WTC11 (cell line): Measurements from ENCODE around the gene ABTB2. TPM values are rescaled to one million over a fixed set of nuclear protein-coding genes. Genes with fewer than 3 reads are reported as not detected.

ENCODE experiments used
- ATAC-seq: fragments of 200-7000 bp; cut with Tn5 transposase; 2 replicates; pipeline ENCODE4 v1.10.0; 2021; ENCODE audit warnings: mild to moderate bottlenecking, moderate library complexity
- CTCF ChIA-PET: fragments of 300-600 bp; sonication (Branson Sonifier 250); formaldehyde crosslinking; loops from one replicate; lab custom pipeline; 2021; ENCODE audit warnings: antibody characterized with exemption; lab: Charles Lee
- POLR2A ChIA-PET: fragments of 350-600 bp; sonication (Branson Sonifier 250); formaldehyde crosslinking; loops from one replicate; lab custom pipeline; 2021; ENCODE audit warnings: antibody characterized with exemption; lab: Charles Lee
- DNase-seq: peaks from one replicate; pipeline ENCODE4 v3.0.0; 2021; ENCODE audit warnings: low spot score
- H3K27ac Mint-ChIP-seq: 2 replicates; pipeline ENCODE4 v1.8.0; 2021; ENCODE audit warnings: mixed read lengths
- H3K27me3 Mint-ChIP-seq: 2 replicates; pipeline ENCODE4 v1.8.0; 2021; ENCODE audit warnings: low read depth, mild to moderate bottlenecking, moderate library complexity, mixed read lengths
- H3K36me3 Mint-ChIP-seq: 2 replicates; pipeline ENCODE4 v1.8.0; 2021; ENCODE audit warnings: mixed read lengths
- H3K4me1 Mint-ChIP-seq: 2 replicates; pipeline ENCODE4 v1.8.0; 2022; ENCODE audit warnings: mixed read lengths
- H3K4me3 Mint-ChIP-seq: 2 replicates; pipeline ENCODE4 v1.8.0; 2021; ENCODE audit warnings: mild to moderate bottlenecking, moderate library complexity, mixed read lengths
- H3K9me3 Mint-ChIP-seq: 2 replicates; pipeline ENCODE4 v1.8.0; 2021; ENCODE audit warnings: mixed read lengths
- ATF1 ChIP-seq: sonication (generic); formaldehyde crosslinking; IDR thresholded peaks from 2 replicates; pipeline ENCODE4 v1.8.1; 2023; ENCODE audit warnings: mild to moderate bottlenecking, moderate library complexity, missing genetic modification reagents
- ATF6 ChIP-seq: sonication (generic); formaldehyde crosslinking; IDR thresholded peaks from 2 replicates; pipeline ENCODE4 v1.8.1; 2023; ENCODE audit warnings: mild to moderate bottlenecking, missing genetic modification reagents
- CDX4 ChIP-seq: fragments of 250-450 bp; sonication (Bioruptor Pico); IDR thresholded peaks from 2 replicates; pipeline ENCODE4 v1.9.0; 2021; ENCODE audit warnings: moderate library complexity, mild to moderate bottlenecking, inconsistent platforms, borderline replicate concordance
- CREM ChIP-seq: sonication (generic); formaldehyde crosslinking; IDR thresholded peaks from 2 replicates; pipeline ENCODE4 v1.8.1; 2022; ENCODE audit warnings: mild to moderate bottlenecking, missing genetic modification reagents, moderate library complexity
- E2F4 ChIP-seq: sonication (generic); formaldehyde crosslinking; IDR thresholded peaks from 2 replicates; pipeline ENCODE4 v1.8.1; 2022; ENCODE audit warnings: low read depth, mild to moderate bottlenecking, moderate library complexity, missing genetic modification reagents, borderline replicate concordance
- ELF4 ChIP-seq: sonication (generic); formaldehyde crosslinking; IDR thresholded peaks from 2 replicates; pipeline ENCODE4 v1.8.1; 2022; ENCODE audit warnings: low read depth, mild to moderate bottlenecking, moderate library complexity, missing genetic modification reagents
- ETV6 ChIP-seq: sonication (generic); formaldehyde crosslinking; IDR thresholded peaks from 2 replicates; pipeline ENCODE4 v1.8.1; 2022; ENCODE audit warnings: mild to moderate bottlenecking, missing genetic modification reagents
- FOXJ3 ChIP-seq: sonication (generic); formaldehyde crosslinking; IDR thresholded peaks from 2 replicates; pipeline ENCODE4 v1.9.0; 2021; ENCODE audit warnings: missing genetic modification reagents, mild to moderate bottlenecking, borderline replicate concordance
- HMGA2 ChIP-seq: fragments of 250-450 bp; sonication (Bioruptor Pico); IDR thresholded peaks from 2 replicates; pipeline ENCODE4 v1.4.0; 2021; ENCODE audit warnings: mild to moderate bottlenecking, moderate library complexity
- JAZF1 ChIP-seq: fragments of 250-450 bp; sonication (Bioruptor Pico); IDR thresholded peaks from 2 replicates; pipeline ENCODE4 v1.9.0; 2021; ENCODE audit warnings: moderate library complexity, mild to moderate bottlenecking, inconsistent platforms
- JUN ChIP-seq: sonication (generic); formaldehyde crosslinking; IDR thresholded peaks from 2 replicates; pipeline ENCODE4 v1.8.0; 2023; ENCODE audit warnings: mild to moderate bottlenecking, missing genetic modification reagents
- NR2C2 ChIP-seq: sonication (generic); formaldehyde crosslinking; IDR thresholded peaks from 2 replicates; pipeline ENCODE4 v1.8.0; 2022; ENCODE audit warnings: mild to moderate bottlenecking, missing genetic modification reagents
- PREB ChIP-seq: sonication (generic); formaldehyde crosslinking; IDR thresholded peaks from 2 replicates; pipeline ENCODE4 v1.8.1; 2022; ENCODE audit warnings: mild to moderate bottlenecking, missing genetic modification reagents, moderate library complexity, borderline replicate concordance
- SMAD3 ChIP-seq: sonication (generic); formaldehyde crosslinking; IDR thresholded peaks from 2 replicates; pipeline ENCODE4 v1.8.0; 2022; ENCODE audit warnings: missing genetic modification reagents, mild to moderate bottlenecking, borderline replicate concordance
- SP1 ChIP-seq: sonication (generic); formaldehyde crosslinking; conservative IDR thresholded peaks from 2 replicates; pipeline ENCODE4 v1.8.1; 2022; ENCODE audit warnings: missing genetic modification reagents
- STAT6 ChIP-seq: sonication (generic); formaldehyde crosslinking; conservative IDR thresholded peaks from 2 replicates; pipeline ENCODE4 v1.8.1; 2023; ENCODE audit warnings: mild to moderate bottlenecking, low read depth, missing genetic modification reagents, moderate library complexity
- USF1 ChIP-seq: sonication (generic); formaldehyde crosslinking; IDR thresholded peaks from 2 replicates; pipeline ENCODE4 v1.8.0; 2022; ENCODE audit warnings: mild to moderate bottlenecking, missing genetic modification reagents
- ZNF416 ChIP-seq: fragments of 250-450 bp; sonication (Bioruptor Pico); IDR thresholded peaks from 2 replicates; pipeline ENCODE4 v1.9.0; 2021; ENCODE audit warnings: mild to moderate bottlenecking, inconsistent platforms
- ZNF532 ChIP-seq: fragments of 250-450 bp; sonication (Bioruptor Pico); IDR thresholded peaks from 2 replicates; pipeline ENCODE4 v1.9.0; 2021; ENCODE audit warnings: mild to moderate bottlenecking, borderline replicate concordance
- total RNA-seq: library from RNA; stranded (reverse); gene quantifications from 3 replicates; pipeline ENCODE4 v1.2.3, GENCODE V29; 2021

The ABTB2 gene
- total RNA-seq, 1 experiment from 2014 or later, result 12.8 TPM

- Mint-ChIP-seq H3K9me3 (peaks cover 28% of the 10 kb centered on the region), H3K27me3 (peaks cover 5% of the 10 kb centered on the region; the same call in 1 of the 2 replicates), H3K4me3 (no peak overlapping the region), H3K27ac (no peak overlapping the region), H3K36me3 (no peaks in the 10 kb centered on the region), H3K4me1 (peaks cover 3% of the 10 kb centered on the region; the same call in 1 of the 2 replicates)
- no peak for TF ChIP-seq USF1 (CRISPR knock-in tag)
- TF ChIP-seq ZNF532 (CRISPR knock-in tag), result no peak
- no peak for TF ChIP-seq FOXJ3 (CRISPR knock-in tag)
- no peak for TF ChIP-seq HMGA2 (CRISPR knock-in tag)
- no peak for TF ChIP-seq CDX4
- no peak for TF ChIP-seq NR2C2 (CRISPR knock-in tag)
- no peak for TF ChIP-seq ETV6 (CRISPR knock-in tag)
- TF ChIP-seq ELF4 (CRISPR knock-in tag), result no peak
- TF ChIP-seq CREM, result no peak
- TF ChIP-seq E2F4 (CRISPR knock-in tag), result no peak
- TF ChIP-seq SP1, result no peak
- no peak for TF ChIP-seq ATF1
- TF ChIP-seq JUN (CRISPR knock-in tag), result no peak
- TF ChIP-seq SMAD3 (CRISPR knock-in tag), result no peak
- ChIA-PET POLR2A (interaction anchor here (0.6 kb wide), 1 partner anchor 32 kb away, joined by 4 read pairs; no protein-coding TSS in a partner anchor), CTCF (interaction anchor here (1.4 kb wide), 1 partner anchor 223 kb away, joined by 4 read pairs; no protein-coding TSS in a partner anchor)
- no peak for DNase-seq
- ATAC-seq, result no peak
Observed at GRCh38 chr11:34397120-34397519, 39.3 kb upstream of the ABTB2 start.

- H3K4me1 Mint-ChIP-seq, result peaks cover 3% of the 10 kb centered on the region; the same call in 1 of the 2 replicates
- CTCF ChIA-PET, result interaction anchor here (1.0 to 1.4 kb wide), 2 partner anchors 222 kb away, joined by 3 to 4 read pairs; no protein-coding TSS in a partner anchor
- ATAC-seq (no peak), DNase-seq (no peak)
- no peak overlapping the region for H3K4me3 Mint-ChIP-seq
- no peaks in the 10 kb centered on the region for H3K36me3 Mint-ChIP-seq
- POLR2A ChIA-PET, result no interaction called here
- H3K9me3 Mint-ChIP-seq, result peaks cover 28% of the 10 kb centered on the region
- peaks cover 5% of the 10 kb centered on the region; the same call in 1 of the 2 replicates for H3K27me3 Mint-ChIP-seq
- H3K27ac Mint-ChIP-seq, result no peak overlapping the region
- TF ChIP-seq CREM (no peak), ZNF416 (CRISPR knock-in tag) (no peak), ATF6 (CRISPR knock-in tag) (no peak), STAT6 (CRISPR knock-in tag) (no peak), ELF4 (CRISPR knock-in tag) (no peak), JUN (CRISPR knock-in tag) (no peak), PREB (no peak), JAZF1 (no peak)
Observed at GRCh38 chr11:34395916-34396550, 38.2 kb upstream of the ABTB2 start.
